ENCODE measurements around the gene DHPS.

Gene DHPS

GRCh38 chr19:12642506-12642905 is 39.2 kb downstream of the DHPS start:
- Histone ChIP-seq H3K9me3 (ENCODE audit: control insufficient read depth, insufficient read depth, low read length) (no peaks in the 10 kb centered on the region), H3K27me3 (ENCODE audit: control insufficient read depth, insufficient read depth, low read length) (no peaks in the 10 kb centered on the region; the same call in 1 of the 2 replicates), H3K4me1 (ENCODE audit: control insufficient read depth, insufficient read depth, low read length) (0 out of 2 replicates have a peak, but pooled peaks cover 3% of the 10 kb centered on the region), H3K4me3 (ENCODE audit: low read depth, low read length) (no peak overlapping the region), H3K36me3 (ENCODE audit: control insufficient read depth, insufficient read depth, low read length) (no peaks in the 10 kb centered on the region), H3K27ac (ENCODE audit: low read depth, low read length) (no peak overlapping the region), H3K9ac (ENCODE audit: low read depth, low read length) (no peak overlapping the region)

GRCh38 chr19:12641456-12641855 is 40.2 kb downstream of the DHPS start:
- Histone ChIP-seq H3K36me3 (ENCODE audit: control insufficient read depth, insufficient read depth, low read length) (no peaks in the 10 kb centered on the region), H3K4me1 (ENCODE audit: control insufficient read depth, insufficient read depth, low read length) (no peaks in the 10 kb centered on the region), H3K9me3 (ENCODE audit: control insufficient read depth, insufficient read depth, low read length) (no peaks in the 10 kb centered on the region), H3K27ac (ENCODE audit: low read depth, low read length) (no peak overlapping the region), H3K9ac (ENCODE audit: low read depth, low read length) (no peak overlapping the region), H3K4me3 (ENCODE audit: low read depth, low read length) (no peak overlapping the region), H3K27me3 (ENCODE audit: control insufficient read depth, insufficient read depth, low read length) (no peaks in the 10 kb centered on the region; the same call in 1 of the 2 replicates)

GRCh38 chr19:12639901-12640613 is 41.6 kb downstream of the DHPS start:
- Histone ChIP-seq H3K4me1 (ENCODE audit: control insufficient read depth, insufficient read depth, low read length) (no peaks in the 10 kb centered on the region), H3K9ac (ENCODE audit: low read depth, low read length) (peak overlapping the region; percentile 43; the same call in 1 of the 2 replicates), H3K27me3 (ENCODE audit: control insufficient read depth, insufficient read depth, low read length) (no peaks in the 10 kb centered on the region; the same call in 1 of the 2 replicates), H3K9me3 (ENCODE audit: control insufficient read depth, insufficient read depth, low read length) (no peaks in the 10 kb centered on the region), H3K4me3 (ENCODE audit: low read depth, low read length) (peak overlapping the region; percentile 57), H3K27ac (ENCODE audit: low read depth, low read length) (no peak overlapping the region), H3K36me3 (ENCODE audit: control insufficient read depth, insufficient read depth, low read length) (no peaks in the 10 kb centered on the region)

GRCh38 chr19:12638611-12639182 is 43.0 kb downstream of the DHPS start:
- Histone ChIP-seq H3K9ac (ENCODE audit: low read depth, low read length) (no peak overlapping the region), H3K4me1 (ENCODE audit: control insufficient read depth, insufficient read depth, low read length) (no peaks in the 10 kb centered on the region), H3K27me3 (ENCODE audit: control insufficient read depth, insufficient read depth, low read length) (no peaks in the 10 kb centered on the region; the same call in 1 of the 2 replicates), H3K9me3 (ENCODE audit: control insufficient read depth, insufficient read depth, low read length) (no peaks in the 10 kb centered on the region), H3K4me3 (ENCODE audit: low read depth, low read length) (no peak overlapping the region), H3K27ac (ENCODE audit: low read depth, low read length) (no peak overlapping the region), H3K36me3 (ENCODE audit: control insufficient read depth, insufficient read depth, low read length) (no peaks in the 10 kb centered on the region)

- H3K36me3 ChIP-seq (ENCODE audit: control insufficient read depth, insufficient read depth, low read length): no peaks in the 10 kb centered on the region
- H3K27me3 ChIP-seq (ENCODE audit: control insufficient read depth, insufficient read depth, low read length): no peaks in the 10 kb centered on the region; the same call in 1 of the 2 replicates
- H3K9me3 ChIP-seq (ENCODE audit: control insufficient read depth, insufficient read depth, low read length): no peaks in the 10 kb centered on the region
- no peak overlapping the region for H3K4me3 ChIP-seq (ENCODE audit: low read depth, low read length)
- no peak overlapping the region for H3K9ac ChIP-seq (ENCODE audit: low read depth, low read length)
- H3K4me1 ChIP-seq (ENCODE audit: control insufficient read depth, insufficient read depth, low read length): no peaks in the 10 kb centered on the region
- no peak overlapping the region for H3K27ac ChIP-seq (ENCODE audit: low read depth, low read length)
These were observed 45.0 kb downstream of the DHPS start for GRCh38 chr19:12636631-12637030.

- H3K27ac ChIP-seq (ENCODE audit: low read depth, low read length): no peak overlapping the region
- H3K4me1 ChIP-seq (ENCODE audit: control insufficient read depth, insufficient read depth, low read length): no peaks in the 10 kb centered on the region
- H3K36me3 ChIP-seq (ENCODE audit: control insufficient read depth, insufficient read depth, low read length): peaks cover 63% of the 10 kb centered on the region
- no peaks in the 10 kb centered on the region for H3K27me3 ChIP-seq (ENCODE audit: control insufficient read depth, insufficient read depth, low read length)
- no peak overlapping the region for H3K4me3 ChIP-seq (ENCODE audit: low read depth, low read length)
- H3K9me3 ChIP-seq (ENCODE audit: control insufficient read depth, insufficient read depth, low read length): peaks cover 37% of the 10 kb centered on the region
- H3K9ac ChIP-seq (ENCODE audit: low read depth, low read length): no peak overlapping the region
These were observed 52.5 kb downstream of the DHPS start for GRCh38 chr19:12629215-12629614.

GRCh38 chr19:12628040-12629022 is 53.3 kb downstream of the DHPS start:
- peaks cover 37% of the 10 kb centered on the region for H3K9me3 ChIP-seq (ENCODE audit: control insufficient read depth, insufficient read depth, low read length)
- peaks cover 71% of the 10 kb centered on the region for H3K36me3 ChIP-seq (ENCODE audit: control insufficient read depth, insufficient read depth, low read length)
- H3K27ac ChIP-seq (ENCODE audit: low read depth, low read length): no peak overlapping the region
- no peak overlapping the region for H3K9ac ChIP-seq (ENCODE audit: low read depth, low read length)
- H3K27me3 ChIP-seq (ENCODE audit: control insufficient read depth, insufficient read depth, low read length): no peaks in the 10 kb centered on the region
- no peaks in the 10 kb centered on the region for H3K4me1 ChIP-seq (ENCODE audit: control insufficient read depth, insufficient read depth, low read length)
- H3K4me3 ChIP-seq (ENCODE audit: low read depth, low read length): no peak overlapping the region

- no peaks in the 10 kb centered on the region for H3K4me1 ChIP-seq (ENCODE audit: control insufficient read depth, insufficient read depth, low read length)
- H3K9me3 ChIP-seq (ENCODE audit: control insufficient read depth, insufficient read depth, low read length): peaks cover 37% of the 10 kb centered on the region
- no peaks in the 10 kb centered on the region for H3K27me3 ChIP-seq (ENCODE audit: control insufficient read depth, insufficient read depth, low read length)
- H3K27ac ChIP-seq (ENCODE audit: low read depth, low read length): no peak overlapping the region
- H3K9ac ChIP-seq (ENCODE audit: low read depth, low read length): no peak overlapping the region
- H3K4me3 ChIP-seq (ENCODE audit: low read depth, low read length): no peak overlapping the region
- H3K36me3 ChIP-seq (ENCODE audit: control insufficient read depth, insufficient read depth, low read length): peaks cover 74% of the 10 kb centered on the region
These were observed 54.7 kb downstream of the DHPS start for GRCh38 chr19:12626958-12627357.
